A549 (cell line): Measurements from ENCODE around the gene BCKDK. TPM values are rescaled to one million over a fixed set of nuclear protein-coding genes. Genes with fewer than 3 reads are reported as not detected.

Source experiments
- ATAC-seq, 2 experiments: fragments of 200-7000 bp in 1 of 2; fragments of >200 bp in 1 of 2; cut with Nextera tagmentation in 1 of 2; cut with Tn5 transposase in 1 of 2; 3 replicates each; pipeline versions ENCODE4 v1.8.0 to v1.9.1; 2018 to 2020; ENCODE audit warnings: mild to moderate bottlenecking in 1 of 2, moderate library complexity in 1 of 2
- CTCF ChIA-PET: fragments of 300-600 bp; sonication (Branson Sonifier 250); formaldehyde crosslinking; extraction: SDS; loops from one replicate; lab custom pipeline; 2021; ENCODE audit warnings: antibody characterized with exemption, inconsistent platforms; lab: Yijun Ruan, JAX
- POLR2A ChIA-PET: fragments of 350-600 bp; formaldehyde crosslinking; extraction: SDS; loops from one replicate; lab custom pipeline; 2021; ENCODE audit warnings: antibody characterized with exemption, inconsistent platforms; lab: Yijun Ruan, JAX
- DNase-seq, 2 experiments: peaks; one replicate each; pipeline versions ENCODE4 v3.0.0 to v3.0.0-alpha.2; 2011 to 2016; ENCODE audit warnings: low read depth in 1 of 2, low spot score in 1 of 2
- FAIRE-seq: peaks from 2 replicates; lab custom pipeline; 2011; peaks lifted over from hg19 to GRCh38; lab: Jason Lieb, UNC
- H3K27ac ChIP-seq, 2 experiments: fragments of >200 bp; sonication (Bioruptor Twin); formaldehyde crosslinking; 3 replicates each; pipeline ENCODE4 v1.5.1; 2016 to 2017
- H3K4me1 ChIP-seq: fragments of >200 bp; sonication (Bioruptor Twin); formaldehyde crosslinking; 3 replicates; pipeline ENCODE4 v1.6.1; 2016
- H3K4me2 ChIP-seq: fragments of >200 bp; sonication (Bioruptor Twin); formaldehyde crosslinking; 3 replicates; pipeline ENCODE4 v1.6.1; 2016
- H3K4me3 ChIP-seq: fragments of >200 bp; sonication (Bioruptor Twin); formaldehyde crosslinking; 3 replicates; pipeline ENCODE4 v1.5.1; 2016
- H3K9me3 ChIP-seq: fragments of >200 bp; sonication (Bioruptor Twin); formaldehyde crosslinking; 3 replicates; pipeline ENCODE4 v1.6.1; 2016
- CEBPB ChIP-seq, 2 experiments: fragments of >200 bp in 1 of 2; sonication (Bioruptor Twin) in 1 of 2; formaldehyde crosslinking in 1 of 2; IDR thresholded peaks; 2 replicates each; pipeline ENCODE4 v1.6.1; 2012 to 2016
- EHF ChIP-seq: fragments of 250-450 bp; sonication (Bioruptor Pico); IDR thresholded peaks from 2 replicates; pipeline ENCODE4 v1.5.0; 2020; ENCODE audit warnings: mild to moderate bottlenecking
- ELK1 ChIP-seq: fragments of 150-350 bp; IDR thresholded peaks from 2 replicates; pipeline ENCODE4 v1.6.1; 2014; ENCODE audit warnings: low read depth, mild to moderate bottlenecking, low read length
- FOSB ChIP-seq: fragments of 250-450 bp; sonication (Bioruptor Pico); IDR thresholded peaks from 2 replicates; pipeline ENCODE4 v1.5.0; 2020; ENCODE audit warnings: mild to moderate bottlenecking, moderate library complexity
- FOSL2 ChIP-seq, 2 experiments: fragments of 450-650 bp in 1 of 2; fragments of >200 bp in 1 of 2; sonication (Bioruptor Twin) in 1 of 2; formaldehyde crosslinking; IDR thresholded peaks; 2 replicates each; pipeline versions ENCODE4 v1.5.0 to v1.6.1; 2016 to 2020; ENCODE audit warnings: mild to moderate bottlenecking in 1 of 2, moderate library complexity in 1 of 2
- HEYL ChIP-seq: fragments of 250-450 bp; sonication (Bioruptor Pico); IDR thresholded peaks from 2 replicates; pipeline ENCODE4 v1.8.0; 2021; ENCODE audit warnings: mild to moderate bottlenecking, moderate library complexity
- HOXA7 ChIP-seq: fragments of 250-450 bp; sonication (Bioruptor Pico); IDR thresholded peaks from 2 replicates; pipeline ENCODE4 v1.5.0; 2020; ENCODE audit warnings: mild to moderate bottlenecking, moderate library complexity
- MAFK ChIP-seq: fragments of 450-650 bp; IDR thresholded peaks from 2 replicates; pipeline ENCODE4 v1.6.1; 2014; ENCODE audit not compliant: partially characterized antibody
- NR3C1 ChIP-seq: fragments of >200 bp; sonication (Bioruptor Twin); formaldehyde crosslinking; IDR thresholded peaks from 3 replicates; pipeline ENCODE4 v1.6.1; 2017
- RARB ChIP-seq: fragments of 250-450 bp; sonication (Bioruptor Pico); IDR thresholded peaks from 2 replicates; pipeline ENCODE4 v1.8.0; 2021; ENCODE audit warnings: mild to moderate bottlenecking, moderate library complexity
- TP53 ChIP-seq: fragments of 250-450 bp; sonication (Bioruptor Pico); IDR thresholded peaks from 2 replicates; pipeline ENCODE4 v1.5.0; 2021; ENCODE audit warnings: mild to moderate bottlenecking, moderate library complexity
- ZFP36 ChIP-seq: fragments of 450-650 bp; IDR thresholded peaks from 2 replicates; pipeline ENCODE4 v1.6.1; 2014; ENCODE audit warnings: borderline replicate concordance; ENCODE audit not compliant: partially characterized antibody
- WGBS: methylation state at CpG from one replicate; pipeline ENCODE4 v1.1.6; 2017; ENCODE audit errors: missing lambda C conversion rate; 5-methylcytosine and 5-hydroxymethylcytosine counted together
- polyA plus RNA-seq, 4 experiments: library from polyadenylated mRNA; depleted of rRNA in 3 of 4; stranded (reverse); fragments of >200 nt; fragmentation: RNase III in 1 of 4; extraction: RNeasy Plus Mini Kit Qiagen cat#74134 plus additional on column Dnase treatment in 1 of 4; gene quantifications; 2 replicates in 3 of 4; 3 replicates in 1 of 4; pipeline ENCODE4 v1.2.3, GENCODE V29; 2011 to 2017
- TF ChIP-seq, protein P1 (sequence below): fragments of 450-650 bp; IDR thresholded peaks from 2 replicates; pipeline ENCODE4 v1.6.1; 2014; ENCODE audit warnings: antibody characterized with exemption
- TF ChIP-seq, protein P2 (sequence below): fragments of >200 bp; sonication (Bioruptor Twin); formaldehyde crosslinking; IDR thresholded peaks from 2 replicates; pipeline ENCODE4 v1.6.1; 2016
- TF ChIP-seq, protein P3 (sequence below): fragments of 200-600 bp; sonication (generic); IDR thresholded peaks from 2 replicates; pipeline ENCODE4 v1.6.1; 2016; ENCODE audit warnings: antibody characterized with exemption, mild to moderate bottlenecking, moderate library complexity

BCKDK gene
- polyA plus RNA-seq, 2 of the 4 experiments (the other 2 are of a cell fraction) = 20.7 to 36.7 TPM

- Histone ChIP-seq H3K4me2 (no peak overlapping the region), H3K4me1 (peaks cover 13% of the 10 kb centered on the region), H3K9me3 (no peaks in the 10 kb centered on the region), H3K27ac (no peak overlapping the region; a peak in 1 of 6 replicates), H3K4me3 (no peak overlapping the region)
- FAIRE-seq (no peak), DNase-seq (no peak), ATAC-seq (no peak; a peak in 1 of 6 replicates)
- CTCF ChIA-PET = interaction anchor here (0.6 to 6.5 kb wide), 5 partner anchors 10 to 110 kb away, joined by 3 to 58 read pairs (median 3); partner anchors contain the start of gene HSD3B7
- POLR2A ChIA-PET = interaction anchor here (1.0 kb wide), 1 partner anchor 10 kb away, joined by 3 read pairs; the partner anchor contains the start of genes ZNF646 and ZNF668
- TF ChIP-seq FOSB = no peak
- TF ChIP-seq, protein P1, sequence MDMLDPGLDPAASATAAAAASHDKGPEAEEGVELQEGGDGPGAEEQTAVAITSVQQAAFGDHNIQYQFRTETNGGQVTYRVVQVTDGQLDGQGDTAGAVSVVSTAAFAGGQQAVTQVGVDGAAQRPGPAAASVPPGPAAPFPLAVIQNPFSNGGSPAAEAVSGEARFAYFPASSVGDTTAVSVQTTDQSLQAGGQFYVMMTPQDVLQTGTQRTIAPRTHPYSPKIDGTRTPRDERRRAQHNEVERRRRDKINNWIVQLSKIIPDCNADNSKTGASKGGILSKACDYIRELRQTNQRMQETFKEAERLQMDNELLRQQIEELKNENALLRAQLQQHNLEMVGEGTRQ = no peak
- no peak for TF ChIP-seq ZFP36
- TF ChIP-seq HEYL = no peak
- TF ChIP-seq RARB = no peak
- TF ChIP-seq MAFK = no peak
- TF ChIP-seq EHF (CRISPR knock-in tag) = no peak
- TF ChIP-seq, protein P2, sequence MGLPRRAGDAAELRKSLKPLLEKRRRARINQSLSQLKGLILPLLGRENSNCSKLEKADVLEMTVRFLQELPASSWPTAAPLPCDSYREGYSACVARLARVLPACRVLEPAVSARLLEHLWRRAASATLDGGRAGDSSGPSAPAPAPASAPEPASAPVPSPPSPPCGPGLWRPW = no peak
- no peak for TF ChIP-seq FOSL2 (IDR thresholded peaks at IDR 0.05)
- no peak for TF ChIP-seq FOSL2 (CRISPR knock-in tag; IDR thresholded peaks at IDR 0.05)
- TF ChIP-seq NR3C1 = no peak
- TF ChIP-seq, protein P3, sequence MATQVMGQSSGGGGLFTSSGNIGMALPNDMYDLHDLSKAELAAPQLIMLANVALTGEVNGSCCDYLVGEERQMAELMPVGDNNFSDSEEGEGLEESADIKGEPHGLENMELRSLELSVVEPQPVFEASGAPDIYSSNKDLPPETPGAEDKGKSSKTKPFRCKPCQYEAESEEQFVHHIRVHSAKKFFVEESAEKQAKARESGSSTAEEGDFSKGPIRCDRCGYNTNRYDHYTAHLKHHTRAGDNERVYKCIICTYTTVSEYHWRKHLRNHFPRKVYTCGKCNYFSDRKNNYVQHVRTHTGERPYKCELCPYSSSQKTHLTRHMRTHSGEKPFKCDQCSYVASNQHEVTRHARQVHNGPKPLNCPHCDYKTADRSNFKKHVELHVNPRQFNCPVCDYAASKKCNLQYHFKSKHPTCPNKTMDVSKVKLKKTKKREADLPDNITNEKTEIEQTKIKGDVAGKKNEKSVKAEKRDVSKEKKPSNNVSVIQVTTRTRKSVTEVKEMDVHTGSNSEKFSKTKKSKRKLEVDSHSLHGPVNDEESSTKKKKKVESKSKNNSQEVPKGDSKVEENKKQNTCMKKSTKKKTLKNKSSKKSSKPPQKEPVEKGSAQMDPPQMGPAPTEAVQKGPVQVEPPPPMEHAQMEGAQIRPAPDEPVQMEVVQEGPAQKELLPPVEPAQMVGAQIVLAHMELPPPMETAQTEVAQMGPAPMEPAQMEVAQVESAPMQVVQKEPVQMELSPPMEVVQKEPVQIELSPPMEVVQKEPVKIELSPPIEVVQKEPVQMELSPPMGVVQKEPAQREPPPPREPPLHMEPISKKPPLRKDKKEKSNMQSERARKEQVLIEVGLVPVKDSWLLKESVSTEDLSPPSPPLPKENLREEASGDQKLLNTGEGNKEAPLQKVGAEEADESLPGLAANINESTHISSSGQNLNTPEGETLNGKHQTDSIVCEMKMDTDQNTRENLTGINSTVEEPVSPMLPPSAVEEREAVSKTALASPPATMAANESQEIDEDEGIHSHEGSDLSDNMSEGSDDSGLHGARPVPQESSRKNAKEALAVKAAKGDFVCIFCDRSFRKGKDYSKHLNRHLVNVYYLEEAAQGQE = no peak
- TF ChIP-seq HOXA7 (CRISPR knock-in tag) = no peak
- WGBS = 87% methylated on average over 6 of the region's 9 CpGs
These were observed 44.7 kb upstream of the BCKDK start for GRCh38 chr16:31063495-31063842.

- Histone ChIP-seq H3K4me3 (no peak overlapping the region), H3K9me3 (no peaks in the 10 kb centered on the region), H3K27ac (peak overlapping the region; percentile 70 to 75; a peak in 5 of 6 replicates), H3K4me2 (0 out of 3 replicates have a peak overlapping the region, but pooled peaks have one; percentile 58), H3K4me1 (peaks cover 13% of the 10 kb centered on the region)
- peak in 1 of 2 experiments; percentile 7; a peak in 1 of 6 replicates for ATAC-seq
- ChIA-PET CTCF (interaction anchor here (0.9 to 6.5 kb wide), 5 partner anchors 10 to 110 kb away, joined by 3 to 58 read pairs (median 4); partner anchors contain the start of genes HSD3B7 and ZNF668), POLR2A (interaction anchor here (1.0 to 1.5 kb wide), 4 partner anchors 10 to 67 kb away, joined by 3 to 11 read pairs (median 6); partner anchors contain the start of genes ZNF646 and ZNF668)
- no peak for DNase-seq
- WGBS = 95% methylated on average over 50 of the region's 56 CpGs
- FAIRE-seq = no peak
- TF ChIP-seq CEBPB (IDR thresholded peaks at IDR 0.05) = no peak
- TF ChIP-seq MAFK = no peak
- no peak for TF ChIP-seq EHF (CRISPR knock-in tag)
- no peak for TF ChIP-seq ELK1
- TF ChIP-seq TP53 (CRISPR knock-in tag) = no peak
These were observed 44.2 kb upstream of the BCKDK start for GRCh38 chr16:31063843-31064611.
